PFSK-1 (cell line): ENCODE measurements around the gene WIPI1.
A peak's percentile ranks its signal among the peaks of the same experiment; 100 is the strongest.

Experiments
- FOXP2 ChIP-seq: optimal IDR thresholded peaks from 2 replicates; pipeline ENCODE3; 2011; ENCODE audit warnings: borderline replicate concordance, control low read depth, inconsistent platforms; ENCODE audit not compliant: insufficient read depth; ENCODE audit errors: extremely low read length, extremely low read depth
- POLR2AphosphoS5 ChIP-seq: IDR thresholded peaks from 2 replicates; pipeline ENCODE4 v1.6.1; 2012; ENCODE audit warnings: low read depth, mild to moderate bottlenecking, control low read depth, low read length, moderate library complexity
- SIN3A ChIP-seq: IDR thresholded peaks from 2 replicates; pipeline ENCODE4 v1.6.1; 2012; ENCODE audit warnings: mild to moderate bottlenecking, low read length, moderate library complexity, borderline replicate concordance; ENCODE audit not compliant: insufficient read depth
- TAF1 ChIP-seq: IDR thresholded peaks from 2 replicates; pipeline ENCODE4 v1.6.1; 2012; ENCODE audit warnings: low read length, control low read depth, borderline replicate concordance; ENCODE audit not compliant: insufficient read depth
- TF ChIP-seq, protein P1 (sequence below), 2 experiments: IDR thresholded peaks; 2 replicates each; pipeline versions ENCODE4 v1.6.1 to v1.8.0; 2011 to 2012; ENCODE audit warnings: low read depth in 2 of 2, low read length in 2 of 2, control low read depth in 1 of 2, inconsistent platforms in 1 of 2, mild to moderate bottlenecking in 1 of 2, moderate library complexity in 1 of 2; ENCODE audit not compliant: insufficient read depth in 1 of 2

WIPI1 gene

DNA sequence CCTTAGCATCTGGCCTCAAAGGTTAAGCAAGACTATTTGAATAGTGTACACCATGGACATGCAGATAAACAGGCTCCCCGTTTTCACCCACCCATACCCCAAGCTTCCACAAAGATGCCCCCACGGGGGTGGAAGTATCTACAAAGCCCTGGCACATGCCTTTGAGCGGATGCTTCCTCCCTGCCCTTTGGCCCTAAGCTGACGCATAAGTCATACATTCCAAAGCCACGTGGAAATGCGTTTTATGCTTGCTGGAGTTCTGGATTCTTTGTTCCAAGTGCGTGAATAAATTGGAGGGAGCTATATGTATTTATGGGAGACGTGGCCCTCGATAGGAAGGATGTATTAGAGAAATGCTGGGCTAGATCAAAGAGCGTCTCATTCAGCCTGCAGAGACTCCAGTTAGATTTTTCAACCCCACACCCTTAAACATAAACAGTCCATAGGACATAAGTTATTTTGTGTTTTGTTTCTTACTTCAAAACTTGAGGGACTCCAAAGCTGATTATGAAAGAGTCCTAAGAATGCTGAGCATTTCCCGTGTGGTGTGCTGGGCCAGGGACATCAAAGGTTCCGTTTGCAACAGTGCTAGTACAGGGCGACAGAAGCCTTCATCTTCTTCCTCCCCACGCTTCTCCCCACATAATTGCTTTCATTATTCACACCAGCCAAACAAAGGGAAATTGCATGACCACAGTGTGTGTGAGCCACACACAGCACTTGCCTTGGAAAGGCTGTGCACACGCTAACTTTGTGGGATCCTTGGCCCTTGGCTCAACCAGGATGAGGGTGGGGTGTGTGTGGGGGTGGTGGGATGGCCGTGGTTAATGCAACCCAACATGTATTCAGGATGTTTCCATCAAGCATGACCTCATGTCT, 73.6 kb downstream of the WIPI1 start:
- TF ChIP-seq SIN3A = no peak
- TF ChIP-seq, protein P1, sequence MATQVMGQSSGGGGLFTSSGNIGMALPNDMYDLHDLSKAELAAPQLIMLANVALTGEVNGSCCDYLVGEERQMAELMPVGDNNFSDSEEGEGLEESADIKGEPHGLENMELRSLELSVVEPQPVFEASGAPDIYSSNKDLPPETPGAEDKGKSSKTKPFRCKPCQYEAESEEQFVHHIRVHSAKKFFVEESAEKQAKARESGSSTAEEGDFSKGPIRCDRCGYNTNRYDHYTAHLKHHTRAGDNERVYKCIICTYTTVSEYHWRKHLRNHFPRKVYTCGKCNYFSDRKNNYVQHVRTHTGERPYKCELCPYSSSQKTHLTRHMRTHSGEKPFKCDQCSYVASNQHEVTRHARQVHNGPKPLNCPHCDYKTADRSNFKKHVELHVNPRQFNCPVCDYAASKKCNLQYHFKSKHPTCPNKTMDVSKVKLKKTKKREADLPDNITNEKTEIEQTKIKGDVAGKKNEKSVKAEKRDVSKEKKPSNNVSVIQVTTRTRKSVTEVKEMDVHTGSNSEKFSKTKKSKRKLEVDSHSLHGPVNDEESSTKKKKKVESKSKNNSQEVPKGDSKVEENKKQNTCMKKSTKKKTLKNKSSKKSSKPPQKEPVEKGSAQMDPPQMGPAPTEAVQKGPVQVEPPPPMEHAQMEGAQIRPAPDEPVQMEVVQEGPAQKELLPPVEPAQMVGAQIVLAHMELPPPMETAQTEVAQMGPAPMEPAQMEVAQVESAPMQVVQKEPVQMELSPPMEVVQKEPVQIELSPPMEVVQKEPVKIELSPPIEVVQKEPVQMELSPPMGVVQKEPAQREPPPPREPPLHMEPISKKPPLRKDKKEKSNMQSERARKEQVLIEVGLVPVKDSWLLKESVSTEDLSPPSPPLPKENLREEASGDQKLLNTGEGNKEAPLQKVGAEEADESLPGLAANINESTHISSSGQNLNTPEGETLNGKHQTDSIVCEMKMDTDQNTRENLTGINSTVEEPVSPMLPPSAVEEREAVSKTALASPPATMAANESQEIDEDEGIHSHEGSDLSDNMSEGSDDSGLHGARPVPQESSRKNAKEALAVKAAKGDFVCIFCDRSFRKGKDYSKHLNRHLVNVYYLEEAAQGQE (IDR thresholded peaks at IDR 0.05; ENCODE audit: insufficient read depth in 1 of 2, low read depth in 2 of 2, low read length in 2 of 2) = no peak
- no peak for TF ChIP-seq FOXP2
- TF ChIP-seq POLR2AphosphoS5 = no peak
- TF ChIP-seq TAF1 = no peak

DNA sequence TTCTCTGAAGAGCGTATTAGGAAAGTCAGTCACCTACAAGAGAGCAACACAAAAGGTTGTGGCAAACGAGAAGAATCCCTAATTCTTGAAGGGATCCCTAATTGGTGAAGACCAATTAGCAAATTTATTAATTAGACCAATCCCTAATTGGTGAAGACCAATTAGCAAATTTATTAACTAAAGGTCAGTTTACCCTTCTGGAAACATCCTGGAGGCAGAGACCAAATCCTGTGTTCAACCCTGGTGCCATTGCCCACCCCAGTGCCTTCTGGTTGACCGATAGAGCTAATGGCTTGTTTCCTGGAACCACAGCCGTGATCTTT, 74.2 kb downstream of the WIPI1 start:
- TF ChIP-seq, protein P1 (IDR thresholded peaks at IDR 0.05; ENCODE audit: insufficient read depth in 1 of 2, low read depth in 2 of 2, low read length in 2 of 2) = no peak
- no peak for TF ChIP-seq TAF1
- TF ChIP-seq POLR2AphosphoS5 = no peak
- no peak for TF ChIP-seq SIN3A
- TF ChIP-seq FOXP2 = no peak

DNA sequence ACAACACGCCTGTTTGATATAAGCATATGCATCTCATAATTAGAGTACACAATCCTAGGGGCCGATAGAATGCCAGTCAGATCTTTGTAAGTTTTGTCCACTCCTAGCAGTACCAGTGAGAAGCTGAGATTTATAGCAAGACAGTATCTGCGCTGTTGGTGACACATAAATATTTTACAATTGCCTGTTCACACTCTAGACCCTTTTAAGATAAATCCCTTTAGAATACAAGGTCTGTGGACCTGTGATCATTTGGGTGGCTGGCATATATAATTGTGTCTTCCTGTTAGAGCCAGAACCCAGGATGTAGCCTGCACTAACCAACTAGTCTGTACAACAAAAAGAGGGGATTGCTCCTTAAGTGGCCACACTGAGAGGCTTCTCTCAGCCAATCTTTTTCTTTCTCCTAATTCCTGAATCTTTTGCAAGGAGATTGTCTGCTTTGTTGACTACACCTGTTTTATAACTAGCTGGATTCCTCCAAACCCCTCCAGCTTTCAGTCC, 74.7 kb downstream of the WIPI1 start:
- TF ChIP-seq, protein P1 (IDR thresholded peaks at IDR 0.05; ENCODE audit: insufficient read depth in 1 of 2, low read depth in 2 of 2, low read length in 2 of 2) = no peak
- no peak for TF ChIP-seq TAF1

DNA sequence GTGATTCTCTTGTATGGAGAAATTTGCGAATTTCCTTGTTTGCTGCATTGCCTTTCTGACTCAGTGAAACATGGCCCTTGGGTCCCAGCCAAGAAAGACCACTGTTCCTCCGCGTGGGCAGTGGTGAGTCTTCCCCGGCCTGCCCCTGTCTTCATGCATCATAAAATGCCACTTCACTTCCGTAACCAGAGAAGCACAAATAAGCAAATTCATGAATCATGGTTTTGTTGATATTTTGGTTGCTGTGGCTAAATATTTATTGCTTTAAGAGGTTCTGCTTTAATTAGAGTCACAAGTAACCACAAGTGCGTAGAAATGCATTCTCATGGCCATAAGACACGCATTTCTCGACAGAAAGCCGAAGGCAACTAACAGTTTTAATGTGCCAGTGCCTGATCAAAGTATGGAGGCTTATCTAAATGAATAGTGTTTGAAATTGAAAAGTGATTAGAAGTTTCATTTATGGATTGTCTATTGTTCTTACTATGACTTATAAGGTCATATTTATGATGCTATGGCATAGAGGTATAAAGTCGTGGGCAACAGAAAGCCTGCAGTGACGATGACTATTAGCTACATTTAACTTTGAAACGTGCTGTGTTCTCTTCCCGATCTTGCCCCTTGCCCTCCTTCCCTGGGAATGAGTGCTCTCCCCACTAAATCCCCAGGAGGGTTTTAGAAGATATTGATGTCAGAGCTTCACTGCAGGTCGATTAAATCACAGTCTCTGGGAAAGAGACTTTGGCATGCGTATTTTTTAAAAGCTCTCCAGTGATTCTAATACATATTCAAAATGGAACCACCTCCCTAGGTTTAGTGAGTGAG, 76.0 kb downstream of the WIPI1 start:
- no peak for TF ChIP-seq SIN3A
- no peak for TF ChIP-seq TAF1
- peak; percentile 59 for TF ChIP-seq FOXP2
- no peak for TF ChIP-seq POLR2AphosphoS5
- TF ChIP-seq, protein P1 (IDR thresholded peaks at IDR 0.05; ENCODE audit: insufficient read depth in 1 of 2, low read depth in 2 of 2, low read length in 2 of 2) = no peak
